Measurements from ENCODE around the gene TOX3.

The TOX3 gene

DNA sequence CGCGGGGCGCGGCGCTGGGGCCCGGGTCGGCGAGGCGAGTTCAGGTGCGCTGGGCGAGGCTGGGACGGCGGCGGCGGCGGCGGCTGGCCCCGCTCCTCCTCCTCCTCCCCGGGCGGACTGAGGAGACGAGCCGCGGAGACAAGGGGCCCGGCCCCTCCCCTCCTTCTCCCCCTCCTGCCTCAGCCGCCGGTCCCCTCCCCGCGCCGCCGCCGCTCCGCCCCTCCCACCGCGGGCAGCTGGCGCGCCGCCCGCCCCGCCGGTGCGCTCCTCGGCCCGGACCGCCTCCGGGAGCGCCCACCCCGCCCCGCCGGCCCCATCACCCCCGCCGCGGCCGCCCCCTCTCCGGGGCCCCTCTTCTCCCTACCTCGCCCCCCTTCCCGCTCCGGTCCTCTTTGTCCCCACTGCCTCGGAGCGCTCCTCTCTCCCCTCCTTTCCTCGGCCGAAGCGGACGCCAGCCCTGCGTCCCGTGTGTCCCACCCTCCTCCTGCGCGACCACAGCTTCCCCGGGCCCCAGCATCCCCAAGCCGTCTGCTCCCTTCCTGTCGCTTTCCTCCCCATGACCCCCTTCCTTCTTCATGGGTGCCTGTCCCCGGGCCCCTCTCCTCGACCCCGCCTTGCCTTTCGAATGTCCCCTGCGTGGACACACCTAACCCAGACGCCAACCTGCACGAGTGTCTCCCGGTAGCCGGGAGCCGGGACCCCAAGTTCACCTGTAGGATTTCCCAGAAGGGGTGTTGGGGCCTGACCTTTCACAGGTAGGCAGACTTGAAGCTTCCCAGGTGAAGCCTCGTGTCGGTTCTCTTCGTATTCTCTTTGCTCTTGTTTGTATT is at the start of gene TOX3:
TSS of gene TOX3 (minus strand) at position 140 of the 830 bp plus-strand sequence. CDS start 420 bp downstream, outside the sequence.
- DNase-seq (ENCODE audit: low read depth): no peak

DNA sequence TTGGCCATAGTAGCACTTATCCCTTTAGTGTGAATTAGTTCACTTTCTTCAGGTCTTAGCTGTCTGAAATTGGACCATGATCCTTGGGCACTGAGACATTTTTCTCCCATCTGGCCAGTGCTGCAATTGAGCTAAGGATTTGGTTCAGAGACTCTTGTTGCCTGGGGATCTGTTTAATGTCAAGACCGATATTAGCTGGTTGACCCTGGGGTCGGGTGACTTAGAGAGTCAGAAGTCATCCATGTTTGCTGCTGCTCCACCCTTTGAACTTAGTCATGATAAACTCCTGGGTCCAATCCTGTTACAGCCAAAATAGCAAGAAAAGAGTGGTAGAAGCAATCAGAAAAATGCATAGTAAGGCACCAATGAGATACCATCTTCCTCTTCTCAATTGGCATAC is 45.8 kb upstream of the TOX3 start:
- DNase-seq (ENCODE audit: low read depth): no peak

GRCh38 chr16:52591934-52592592 is 45.1 kb upstream of the TOX3 start:
- no peak for DNase-seq (ENCODE audit: low read depth)

GRCh38 chr16:52591471-52591870 is 44.5 kb upstream of the TOX3 start:
- DNase-seq (ENCODE audit: low read depth): no peak

DNA sequence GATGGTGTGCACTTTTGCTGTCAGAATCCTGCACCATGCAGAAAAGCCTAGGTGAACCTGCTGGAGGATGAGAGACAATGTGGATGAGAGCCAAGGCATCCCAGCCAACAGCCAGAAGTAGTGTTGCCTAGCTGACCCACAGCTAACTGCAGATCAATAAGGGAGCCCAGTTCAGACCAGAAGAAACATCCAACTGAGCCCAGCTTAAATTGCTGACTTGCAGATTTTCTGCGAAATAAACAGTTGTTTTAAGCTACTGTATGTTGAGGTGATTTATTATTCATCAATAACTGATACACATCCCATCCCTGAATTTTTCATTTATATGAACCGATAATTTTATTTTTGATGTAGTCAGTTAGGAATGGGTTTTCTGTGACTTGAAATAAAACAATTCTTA is 39.2 kb upstream of the TOX3 start:
- no peak for DNase-seq (ENCODE audit: low read depth)

DNA sequence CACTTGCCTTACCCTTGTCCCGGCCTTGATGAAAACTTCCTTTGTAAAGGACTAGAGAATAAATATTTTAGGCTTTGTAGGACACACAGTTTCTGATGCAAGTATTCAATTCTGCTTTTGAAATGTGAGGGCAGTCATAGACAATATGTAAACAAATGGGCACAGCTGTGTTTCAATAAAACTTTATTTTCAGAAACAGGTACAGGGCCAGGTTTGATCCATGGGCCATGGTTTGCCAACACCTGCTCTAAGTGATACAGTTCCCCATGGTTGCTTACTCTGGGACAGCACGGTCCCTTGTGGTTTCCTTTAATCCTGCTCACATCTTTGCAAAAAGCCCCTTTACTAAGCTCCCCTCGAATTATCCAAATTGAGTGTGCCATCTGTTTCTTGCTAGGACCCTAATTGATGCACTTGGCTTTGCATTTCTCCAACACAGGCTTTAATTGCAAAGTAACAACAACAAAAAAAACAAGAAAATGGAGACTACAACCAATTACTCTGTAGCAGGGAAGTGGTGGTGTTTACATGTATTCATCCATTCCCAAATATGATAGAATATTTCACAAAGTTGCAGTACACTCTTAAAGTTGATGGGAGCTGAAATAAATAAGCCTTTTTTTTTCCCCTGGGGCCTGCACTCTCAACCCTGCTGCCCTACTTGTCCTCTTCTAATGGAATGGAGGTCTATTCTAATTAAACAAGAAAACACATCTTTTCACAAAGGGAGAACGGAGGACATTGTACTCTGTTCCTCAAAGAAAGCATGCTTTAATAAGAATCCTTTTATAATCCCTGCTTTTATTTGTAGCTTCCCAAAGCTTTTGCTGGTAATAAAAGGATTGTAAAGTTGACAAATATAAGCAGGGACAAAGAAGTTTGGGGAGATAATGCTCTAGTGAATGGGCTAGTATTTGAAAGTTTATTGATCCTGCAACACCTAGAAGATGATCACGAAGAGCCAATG is 37.7 kb upstream of the TOX3 start:
- DNase-seq (ENCODE audit: low read depth): no peak

DNA sequence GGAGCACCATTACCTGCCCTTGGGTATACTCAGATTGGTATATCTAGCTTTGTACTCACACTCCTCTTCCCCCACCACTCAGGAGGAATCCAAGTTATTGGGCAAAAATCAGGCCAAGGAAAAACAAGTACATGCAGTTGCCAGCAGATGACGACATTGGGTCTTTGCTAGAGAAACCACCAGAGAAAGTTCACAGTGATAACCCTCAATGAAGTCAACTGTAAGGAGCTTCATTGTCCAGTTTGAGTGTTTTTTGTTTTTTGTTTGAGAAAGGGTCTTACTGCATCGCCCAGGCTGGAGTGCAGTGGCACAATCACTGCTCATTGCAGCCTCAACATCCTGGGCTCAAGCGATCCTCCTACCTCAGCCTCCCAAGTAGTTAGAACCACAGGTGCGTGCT is 34.6 kb upstream of the TOX3 start:
- no peak for DNase-seq (ENCODE audit: low read depth)

- DNase-seq (ENCODE audit: low read depth): no peak
Observed at GRCh38 chr16:52580488-52580887, 33.5 kb upstream of the TOX3 start.

DNA sequence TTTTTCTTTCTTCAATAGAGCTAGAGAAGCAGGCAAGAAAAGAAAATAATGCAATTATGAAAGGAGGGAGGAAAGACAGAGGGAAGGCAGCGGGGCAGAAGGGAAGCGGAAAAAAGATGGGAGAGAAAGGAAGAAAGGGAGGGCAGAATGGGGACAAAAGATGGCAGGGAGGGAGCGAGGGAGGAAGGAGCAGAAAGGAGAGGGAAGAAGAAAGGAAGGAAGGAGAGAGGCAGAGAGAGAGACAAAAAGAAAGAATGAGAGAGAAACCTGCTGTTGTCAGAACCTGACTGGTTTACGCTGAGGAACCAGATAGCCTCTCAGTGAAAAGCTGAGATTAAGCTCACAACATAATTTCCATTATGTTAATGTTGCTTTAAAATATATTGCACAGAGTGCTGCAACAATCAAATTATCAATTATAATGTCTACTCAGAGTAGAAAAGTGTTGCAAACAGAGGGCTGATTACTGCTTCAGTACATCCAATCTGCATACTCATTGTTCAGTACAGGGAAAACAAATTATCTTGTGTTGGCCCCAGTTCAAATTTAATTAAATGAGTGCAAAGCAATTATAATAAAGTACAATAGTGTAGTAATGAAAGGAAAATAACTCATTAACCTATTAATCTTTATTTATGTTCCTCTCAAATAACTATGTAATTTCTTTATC is 32.0 kb upstream of the TOX3 start:
- DNase-seq (ENCODE audit: low read depth): no peak

DNA sequence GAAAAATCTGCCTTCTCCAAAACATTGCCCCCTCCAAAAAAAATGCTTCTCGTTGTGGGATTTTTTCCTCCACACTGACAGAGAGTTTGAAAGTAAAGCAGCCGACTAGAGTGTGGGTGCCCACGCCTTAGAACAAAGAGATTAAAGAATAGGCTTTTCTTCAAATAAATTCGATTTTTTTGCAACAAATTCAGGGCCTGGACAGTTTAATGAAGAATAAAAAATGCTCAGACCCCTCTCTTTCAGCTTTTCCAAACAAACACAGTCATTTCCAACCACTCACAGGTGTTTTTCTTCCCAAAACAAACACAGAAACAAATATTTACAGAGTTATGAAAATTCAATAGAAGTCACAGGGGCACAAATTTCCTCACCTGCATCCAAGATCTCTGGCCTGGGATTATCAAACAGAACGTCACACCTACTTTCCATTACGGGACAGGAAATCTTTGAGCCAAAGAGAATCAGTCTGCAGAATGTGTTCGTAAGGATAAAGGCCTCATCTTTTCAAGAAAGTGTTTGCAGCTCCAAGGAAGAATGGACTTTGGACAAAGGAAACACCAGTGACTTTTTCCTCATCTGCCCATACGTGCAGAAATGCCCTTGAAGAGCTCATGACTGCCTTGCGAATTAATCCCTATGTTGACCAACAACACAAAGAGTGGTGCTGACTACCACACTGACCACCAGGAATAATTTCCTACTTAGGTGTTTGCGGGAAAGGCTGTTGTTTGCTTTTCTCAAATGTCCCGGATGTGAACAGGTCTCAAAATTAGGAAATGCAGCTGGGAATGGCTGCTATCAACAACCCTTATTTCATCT is 31.3 kb upstream of the TOX3 start:
- no peak for DNase-seq (ENCODE audit: low read depth)

GRCh38 chr16:52577130-52577706 is 30.3 kb upstream of the TOX3 start:
- DNase-seq (ENCODE audit: low read depth): no peak

- DNase-seq (ENCODE audit: low read depth): no peak
Observed at GRCh38 chr16:52573365-52574299, 26.7 kb upstream of the TOX3 start.

DNA sequence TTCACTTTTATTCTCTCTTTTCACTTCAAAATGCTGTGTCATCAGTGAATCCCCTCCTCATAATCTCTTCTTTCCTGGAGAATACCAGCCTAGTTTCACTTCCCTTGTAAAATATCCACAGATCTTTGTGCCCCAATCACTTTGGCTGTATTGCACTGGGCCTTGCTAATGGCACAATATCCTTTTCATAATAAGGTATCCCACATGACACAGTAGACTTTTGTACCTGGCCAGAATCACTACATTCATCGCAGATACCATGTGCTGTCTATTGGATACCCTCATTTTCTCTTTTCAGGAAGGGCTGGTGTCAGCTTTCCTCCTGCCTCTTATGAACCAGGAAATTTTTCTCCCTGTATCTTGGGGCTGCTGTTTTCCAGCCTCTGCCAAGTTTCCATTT is 25.7 kb upstream of the TOX3 start:
- DNase-seq (ENCODE audit: low read depth): no peak

- no peak for DNase-seq (ENCODE audit: low read depth)
Observed at GRCh38 chr16:52570495-52571091, 23.6 kb upstream of the TOX3 start.

DNA sequence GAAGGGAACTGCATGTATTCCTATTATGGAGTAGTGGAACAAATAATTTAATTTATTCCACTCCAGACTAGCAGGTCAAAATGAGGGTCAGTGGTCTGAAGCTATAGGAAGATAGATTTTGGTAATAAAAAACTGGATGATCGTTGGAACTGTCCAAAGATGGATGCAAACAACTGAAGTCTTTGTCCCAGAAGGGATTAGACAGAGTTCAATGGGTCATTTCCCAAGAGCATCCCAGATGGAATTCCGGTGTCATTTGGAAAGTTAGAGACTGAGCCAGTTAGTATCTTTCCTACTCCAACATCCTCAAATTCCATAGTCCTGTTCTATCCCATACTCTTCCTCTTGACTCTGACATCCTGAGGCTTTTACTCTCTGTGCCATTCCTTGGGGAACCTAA is 22.8 kb upstream of the TOX3 start:
- no peak for DNase-seq (ENCODE audit: low read depth)

DNA sequence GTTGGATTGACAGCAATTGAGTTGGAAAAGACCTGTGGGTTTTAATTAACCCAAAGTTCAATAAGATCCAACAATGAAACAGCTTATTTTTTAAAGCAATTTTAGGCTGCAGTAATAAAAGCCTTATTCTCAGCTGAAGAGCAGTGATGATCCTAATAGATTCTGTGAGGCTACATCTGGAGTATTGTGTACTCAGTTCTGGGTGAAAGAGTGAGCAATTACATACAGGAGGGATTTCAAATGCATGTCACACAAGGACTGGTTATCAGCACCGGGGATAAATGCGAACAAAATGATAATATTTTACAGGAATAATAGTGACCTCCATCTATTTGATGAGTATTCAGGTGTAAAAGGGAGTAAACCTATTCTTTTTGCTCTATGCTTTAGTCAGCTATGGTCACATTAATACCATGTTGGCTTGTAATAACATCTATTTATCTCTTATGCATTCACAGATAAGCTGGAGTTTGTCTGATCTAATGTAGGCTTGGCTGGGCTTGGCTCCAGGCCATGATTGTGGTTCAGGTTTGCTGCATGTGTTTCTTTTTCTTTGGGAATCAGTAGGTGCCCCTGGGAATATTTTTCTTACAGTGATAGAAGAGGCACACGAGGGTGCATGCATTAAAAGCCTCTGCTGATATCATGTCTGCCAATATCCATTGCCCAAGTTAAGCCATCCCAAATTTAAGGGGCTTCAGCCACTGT is 22.2 kb upstream of the TOX3 start:
- no peak for DNase-seq (ENCODE audit: low read depth)

DNA sequence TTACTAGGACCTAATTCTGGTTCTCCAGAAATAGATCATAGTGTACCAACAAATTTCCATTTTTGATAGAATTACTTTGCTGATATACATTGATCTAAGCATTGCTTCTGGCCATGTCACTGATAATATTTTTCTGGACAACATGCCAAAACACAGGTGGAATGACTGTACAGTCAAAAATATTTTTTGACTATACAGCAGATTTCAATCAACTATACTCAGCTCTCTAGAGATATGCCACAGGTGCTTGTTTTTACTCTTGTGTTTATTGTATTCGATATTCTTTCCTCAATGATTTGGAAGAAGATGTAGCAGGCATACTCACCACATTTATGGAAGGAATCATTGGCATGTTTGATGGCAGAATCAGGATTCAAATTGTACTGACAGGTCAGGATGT is 21.6 kb upstream of the TOX3 start:
- DNase-seq (ENCODE audit: low read depth): no peak

- DNase-seq (ENCODE audit: low read depth): no peak
Observed at GRCh38 chr16:52567193-52567592, 20.2 kb upstream of the TOX3 start.

Data from T-helper 22 cell (primary cell).